GM19239 (cell line): ENCODE results near the gene TENM3.

Experiments
- DNase-seq: peaks from one replicate; pipeline ENCODE4 v3.0.0; 2011; ENCODE audit warnings: low spot score; ENCODE audit not compliant: insufficient read length
- FAIRE-seq: peaks from 2 replicates; lab custom pipeline; 2011; peaks lifted over from hg19 to GRCh38; lab: Jason Lieb, UNC

Gene TENM3

GRCh38 chr4:182320092-182320491 is 76.9 kb downstream of the TENM3 start:
- no peak for DNase-seq
- FAIRE-seq = no peak

GRCh38 chr4:182320580-182320979 is 77.4 kb downstream of the TENM3 start:
- DNase-seq (no peak), FAIRE-seq (no peak)

- DNase-seq = no peak
- FAIRE-seq = no peak
These were observed 81.1 kb downstream of the TENM3 start for GRCh38 chr4:182324282-182324681.

- DNase-seq (no peak), FAIRE-seq (no peak)
These were observed 82.2 kb downstream of the TENM3 start for GRCh38 chr4:182325397-182325796.

- FAIRE-seq (no peak), DNase-seq (no peak)
These were observed 82.7 kb downstream of the TENM3 start for GRCh38 chr4:182325848-182326255.

GRCh38 chr4:182328505-182328904 is 85.3 kb downstream of the TENM3 start:
- no peak for FAIRE-seq
- DNase-seq = no peak

GRCh38 chr4:182337366-182337765 is 94.2 kb downstream of the TENM3 start:
- FAIRE-seq = no peak
- no peak for DNase-seq

- FAIRE-seq (no peak), DNase-seq (no peak)
These were observed 94.9 kb downstream of the TENM3 start for GRCh38 chr4:182338063-182338462.

GRCh38 chr4:182338746-182339145 is 95.5 kb downstream of the TENM3 start:
- FAIRE-seq (no peak), DNase-seq (no peak)

- DNase-seq = no peak
- no peak for FAIRE-seq
These were observed 96.0 kb downstream of the TENM3 start for GRCh38 chr4:182339221-182339641.

- no peak for FAIRE-seq
These were observed 100.3 kb downstream of the TENM3 start for GRCh38 chr4:182343453-182343852.

GRCh38 chr4:182344968-182345367 is 101.8 kb downstream of the TENM3 start:
- DNase-seq = no peak
- FAIRE-seq = no peak

More at GRCh38 chr4:182343453-182343852, 100.3 kb downstream of the TENM3 start:
- DNase-seq = no peak

- FAIRE-seq (no peak), DNase-seq (no peak)
These were observed 103.0 kb downstream of the TENM3 start for GRCh38 chr4:182346250-182346649.

GRCh38 chr4:182346675-182347375 is 103.6 kb downstream of the TENM3 start:
- FAIRE-seq = no peak
- no peak for DNase-seq

- FAIRE-seq = no peak
- no peak for DNase-seq
These were observed 105.7 kb downstream of the TENM3 start for GRCh38 chr4:182348779-182349326.

- no peak for FAIRE-seq
- DNase-seq = no peak
These were observed 106.8 kb downstream of the TENM3 start for GRCh38 chr4:182350041-182350440.

- FAIRE-seq = no peak
- DNase-seq = no peak
These were observed 108.3 kb downstream of the TENM3 start for GRCh38 chr4:182351485-182351884.

GRCh38 chr4:182354106-182354505 is 110.9 kb downstream of the TENM3 start:
- FAIRE-seq (no peak), DNase-seq (no peak)

- FAIRE-seq (no peak), DNase-seq (no peak)
These were observed 111.7 kb downstream of the TENM3 start for GRCh38 chr4:182354867-182355266.

GRCh38 chr4:182367153-182367552 is 124.0 kb downstream of the TENM3 start:
- FAIRE-seq (no peak), DNase-seq (no peak)

GRCh38 chr4:182369211-182369610 is 126.0 kb downstream of the TENM3 start:
- no peak for DNase-seq
- no peak for FAIRE-seq

- FAIRE-seq (no peak), DNase-seq (no peak)
These were observed 127.3 kb downstream of the TENM3 start for GRCh38 chr4:182370491-182370890.
